HG03175 (cell line): ENCODE data around the gene SLC25A3.
"Not testable (repeated sequence)": the region's sequence is repeated elsewhere in the genome, so short reads cannot be mapped to it uniquely, and the experiment has no call there.

Experiments
- ATAC-seq: cut with Tn5 transposase; IDR thresholded peaks from one replicate; pipeline ENCODE4 v1.9.1; 2021; ENCODE audit warnings: mild to moderate bottlenecking, moderate library complexity; ENCODE audit not compliant: unreplicated experiment

SLC25A3 gene

DNA sequence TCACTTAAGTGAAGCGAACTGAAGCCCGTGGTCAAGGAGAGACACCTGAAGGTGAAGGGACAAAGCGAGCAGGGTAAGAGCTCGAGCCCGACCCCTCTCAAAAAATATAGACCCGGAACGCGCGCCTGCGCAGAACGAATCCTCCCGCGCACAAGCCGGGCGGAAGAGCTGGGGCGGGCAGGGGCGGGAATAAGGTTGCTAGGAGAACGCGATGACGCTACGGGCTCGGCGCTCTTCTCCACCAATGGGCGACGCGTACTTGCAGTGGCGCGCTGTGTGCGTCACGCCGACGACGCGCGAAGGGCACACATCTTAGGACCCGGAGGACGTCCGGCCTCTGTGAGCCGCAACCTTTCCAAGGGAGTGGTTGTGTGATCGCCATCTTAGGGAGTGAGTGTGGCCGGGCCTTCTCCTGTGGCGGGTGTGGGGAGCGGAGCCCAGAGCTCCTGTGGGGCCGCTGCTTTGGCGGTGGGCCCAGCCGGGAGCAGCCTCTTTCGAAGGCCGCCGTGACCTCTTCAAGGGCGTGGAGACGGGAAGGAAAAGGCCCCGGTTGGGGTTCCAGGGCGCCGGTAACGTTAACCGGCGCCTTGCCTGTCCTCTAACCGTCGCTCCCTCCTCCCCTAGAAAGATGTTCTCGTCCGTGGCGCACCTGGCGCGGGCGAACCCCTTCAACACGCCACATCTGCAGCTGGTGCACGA is at the start of gene SLC25A3:
Gene SLC25A3 (plus strand): TSS at position 336 of the 699 bp plus-strand sequence. CDS start 293 bp downstream, at position 629.
- peak; percentile 99 for ATAC-seq

DNA sequence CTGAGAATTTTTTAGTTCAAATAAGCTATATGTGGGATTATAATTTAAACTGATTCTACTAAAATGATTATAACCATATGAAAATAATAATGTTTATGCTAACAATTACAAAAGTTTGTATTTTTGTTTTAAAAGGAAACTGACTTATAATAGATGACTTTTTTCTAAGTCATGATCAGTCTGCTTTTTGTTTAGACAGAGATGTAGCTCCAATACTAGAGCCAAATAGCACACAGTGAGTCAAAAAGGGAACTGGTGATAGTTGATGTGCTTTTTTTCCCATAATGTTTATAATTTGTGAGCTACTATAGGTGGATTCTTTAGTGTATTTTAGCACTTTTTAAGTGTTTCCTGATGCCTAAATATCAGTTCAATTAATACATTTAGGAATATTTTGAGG is 49.8 kb upstream of the SLC25A3 start:
- no peak for ATAC-seq

GRCh38 chr12:98544751-98545150 is 48.7 kb upstream of the SLC25A3 start:
- ATAC-seq, result no peak

GRCh38 chr12:98549371-98550110 is 43.9 kb upstream of the SLC25A3 start:
- no peak for ATAC-seq

- ATAC-seq, result no peak
Measured at GRCh38 chr12:98551787-98552186, 41.7 kb upstream of the SLC25A3 start.

DNA sequence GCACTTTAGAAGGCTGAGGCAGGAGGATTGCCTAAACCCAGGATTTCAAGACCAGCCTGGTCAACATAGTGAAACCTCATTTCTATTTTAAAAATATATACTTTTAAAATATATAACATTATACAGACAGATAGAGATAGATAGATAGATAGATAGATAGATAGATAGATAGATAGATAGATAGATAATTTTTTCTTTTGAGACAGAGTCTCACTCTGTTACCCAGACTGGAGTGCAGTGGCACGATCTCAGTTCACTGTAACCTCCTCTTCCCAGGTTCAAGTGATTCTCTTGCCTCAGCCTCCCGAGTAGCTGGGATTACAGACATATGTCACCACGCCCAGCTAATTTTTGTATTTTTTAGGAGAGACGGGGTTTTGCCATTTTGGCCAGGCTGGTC is 35.4 kb upstream of the SLC25A3 start:
- not testable (repeated sequence) for ATAC-seq

DNA sequence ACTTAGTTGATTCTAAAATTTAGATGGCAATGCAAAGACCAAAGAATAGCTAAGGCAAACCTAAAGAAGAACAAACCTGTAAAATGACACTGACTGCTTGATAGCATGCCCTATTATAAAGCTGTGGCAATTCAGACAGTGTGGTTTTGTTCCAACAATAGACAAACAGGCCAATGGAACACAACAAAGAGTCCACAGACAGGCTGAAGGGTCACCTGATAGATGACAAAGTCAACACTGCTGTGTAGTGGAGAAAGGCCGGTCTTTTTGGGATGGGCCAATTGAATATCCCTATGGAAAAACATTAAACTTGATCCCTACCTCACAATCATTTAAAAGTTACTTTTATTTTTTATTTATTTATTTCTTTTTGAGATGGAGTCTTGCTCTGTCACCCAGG is 33.8 kb upstream of the SLC25A3 start:
- ATAC-seq, result no peak

- no peak for ATAC-seq
Measured at GRCh38 chr12:98561846-98562245, 31.6 kb upstream of the SLC25A3 start.

DNA sequence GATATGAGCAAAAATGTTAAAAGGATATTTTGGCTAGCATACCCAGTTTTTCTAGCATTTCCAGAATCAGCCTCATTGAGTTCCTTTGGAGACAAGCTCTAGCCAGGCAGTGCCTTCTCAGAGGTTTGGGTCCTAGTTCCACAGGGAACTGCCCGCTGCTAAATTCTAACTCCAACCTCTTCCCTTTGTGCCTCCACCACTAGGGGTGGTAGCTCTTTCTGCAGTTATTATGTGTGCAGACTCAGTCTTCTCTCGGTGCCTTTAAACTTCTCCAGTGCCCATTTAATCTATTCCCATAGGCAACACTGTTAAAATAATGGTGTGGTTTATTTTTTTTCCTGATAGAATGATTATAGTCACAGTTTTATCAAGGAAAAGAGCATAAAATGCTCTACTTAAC is 21.5 kb upstream of the SLC25A3 start:
- ATAC-seq, result no peak

- ATAC-seq, result no peak
Measured at GRCh38 chr12:98574110-98574509, 19.4 kb upstream of the SLC25A3 start.

DNA sequence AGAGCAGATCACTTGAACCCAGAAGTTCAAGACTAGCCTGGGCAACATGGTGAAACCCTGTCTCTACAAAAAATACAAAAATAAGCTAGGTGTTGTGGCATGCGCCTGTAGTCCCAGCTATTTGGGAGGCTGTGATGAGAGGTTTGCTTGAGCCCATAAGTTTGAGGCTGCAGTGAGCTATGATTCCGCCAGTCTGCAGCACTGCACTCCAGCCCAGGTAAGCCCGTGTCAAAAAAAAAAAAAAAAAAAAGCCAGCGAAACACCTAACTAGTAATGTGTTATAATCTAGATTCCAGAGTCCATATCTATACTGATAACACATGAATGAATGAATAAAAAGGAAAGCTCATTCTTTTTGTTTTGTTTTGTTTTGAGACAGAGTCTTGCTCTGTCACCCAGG is 18.5 kb upstream of the SLC25A3 start:
- no peak for ATAC-seq

DNA sequence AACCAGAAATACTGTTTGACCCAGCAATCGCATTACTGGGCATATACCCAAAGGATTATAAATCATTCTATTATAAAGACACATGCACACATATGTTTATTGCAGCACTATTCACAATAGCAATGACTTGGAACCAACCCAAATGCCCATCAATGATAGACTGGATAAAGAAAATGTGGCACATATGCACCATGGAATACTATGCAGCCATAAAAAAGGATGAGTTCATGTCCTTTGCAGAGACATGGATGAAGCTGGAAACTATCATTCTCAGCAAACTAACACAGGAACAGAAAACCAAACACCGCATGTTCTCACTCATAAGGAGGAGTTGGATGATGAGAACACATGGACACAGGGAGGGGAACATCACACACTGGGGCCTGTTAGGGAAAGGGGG is 16.7 kb upstream of the SLC25A3 start:
- ATAC-seq, result not testable (repeated sequence)

- no peak for ATAC-seq
Measured at GRCh38 chr12:98578392-98578791, 15.1 kb upstream of the SLC25A3 start.

- ATAC-seq, result no peak
Measured at GRCh38 chr12:98578821-98579220, 14.7 kb upstream of the SLC25A3 start.

DNA sequence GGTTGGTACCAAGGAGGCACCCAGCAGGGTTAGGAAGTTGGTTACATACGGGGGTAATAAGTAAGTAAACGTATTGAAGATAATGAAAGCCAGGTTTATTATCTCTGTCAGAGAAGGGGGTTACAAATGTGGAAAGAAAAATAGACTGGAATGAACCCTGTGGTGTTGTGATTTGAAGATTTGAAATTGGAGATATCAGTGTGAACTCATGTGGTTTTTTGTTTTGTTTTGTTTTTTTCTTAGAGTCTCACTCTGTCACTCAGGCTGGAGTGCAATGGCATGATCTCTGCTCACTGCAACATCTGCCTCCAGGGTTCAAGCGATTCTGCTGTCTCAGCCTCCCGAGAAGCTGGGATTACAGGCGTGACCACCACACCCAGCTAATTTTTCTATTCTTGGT is 14.1 kb upstream of the SLC25A3 start:
- no peak for ATAC-seq

- ATAC-seq, result no peak
Measured at GRCh38 chr12:98579835-98580234, 13.7 kb upstream of the SLC25A3 start.

- ATAC-seq, result no peak
Measured at GRCh38 chr12:98580695-98581094, 12.8 kb upstream of the SLC25A3 start.

DNA sequence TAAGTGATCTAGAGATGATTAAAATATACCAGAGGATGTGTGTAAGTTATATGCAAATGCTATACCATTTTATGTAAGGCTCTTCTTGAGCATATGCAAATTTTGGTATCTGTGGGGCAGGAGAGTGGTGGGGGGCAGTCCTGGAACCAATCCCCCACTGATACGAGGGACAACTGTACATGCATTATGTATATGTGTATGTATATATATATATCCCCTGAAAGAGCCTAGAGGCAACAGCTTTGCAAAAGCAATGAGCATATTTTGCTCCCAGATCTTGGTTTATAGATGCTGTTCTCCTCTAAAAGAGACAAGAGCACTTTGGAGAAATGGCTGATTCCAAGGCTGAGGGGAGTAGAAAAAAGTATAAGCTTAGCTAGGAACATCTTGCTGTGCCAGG is 12.4 kb upstream of the SLC25A3 start:
- no peak for ATAC-seq

- no peak for ATAC-seq
Measured at GRCh38 chr12:98582093-98582492, 11.4 kb upstream of the SLC25A3 start.

GRCh38 chr12:98587084-98587483 is 6.4 kb upstream of the SLC25A3 start:
- ATAC-seq, result no peak

GRCh38 chr12:98591209-98591608 is 2.3 kb upstream of the SLC25A3 start:
- no peak for ATAC-seq

- ATAC-seq, result no peak
Measured at GRCh38 chr12:98592825-98593322, 612 bp upstream of the SLC25A3 start.
